ENCODE measurements around the gene LIG4.

DNA sequence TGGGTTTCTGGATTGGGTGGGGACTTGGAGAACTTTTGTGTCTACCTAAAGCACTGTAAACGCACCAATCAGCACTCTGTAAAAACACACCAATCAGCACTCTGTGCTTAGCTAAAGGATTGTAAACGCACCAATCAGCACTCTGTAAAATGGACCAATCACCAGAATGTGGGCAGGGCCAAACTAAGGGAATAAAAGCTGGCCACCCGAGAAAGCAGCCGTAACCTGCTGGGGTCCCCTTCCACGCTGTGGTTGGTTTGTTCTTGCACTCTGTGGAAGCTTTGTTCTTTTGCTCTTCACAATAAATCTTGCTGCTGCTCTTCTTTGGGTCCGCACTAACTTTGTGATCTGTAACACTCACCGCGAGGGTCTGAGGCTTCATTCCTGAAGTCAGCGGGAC lies 37.3 kb downstream of the LIG4 start:
- TF ChIP-seq REST (IDR thresholded peaks at IDR 0.05) (no peak), CTCF (IDR thresholded peaks at IDR 0.05) (no peak), POLR2A (IDR thresholded peaks at IDR 0.05; ENCODE audit: low read length) (no peak), EP300 (IDR thresholded peaks at IDR 0.05) (no peak), POLR2AphosphoS2 (conservative IDR thresholded peaks at IDR 0.05; ENCODE audit: low read length) (no peak)

Measured in A549 (cell line).